Ramos (cell line): ENCODE results near the gene ITGB6.

Experiments
- in situ Hi-C: fragments of 300-500 bp; cut with MboI; formaldehyde crosslinking; loops from one replicate; pipeline ENCODE4 v1.14.3; 2022; ENCODE audit warnings: low sequenced_read_pairs; ENCODE audit not compliant: unreplicated experiment

ITGB6 gene

DNA sequence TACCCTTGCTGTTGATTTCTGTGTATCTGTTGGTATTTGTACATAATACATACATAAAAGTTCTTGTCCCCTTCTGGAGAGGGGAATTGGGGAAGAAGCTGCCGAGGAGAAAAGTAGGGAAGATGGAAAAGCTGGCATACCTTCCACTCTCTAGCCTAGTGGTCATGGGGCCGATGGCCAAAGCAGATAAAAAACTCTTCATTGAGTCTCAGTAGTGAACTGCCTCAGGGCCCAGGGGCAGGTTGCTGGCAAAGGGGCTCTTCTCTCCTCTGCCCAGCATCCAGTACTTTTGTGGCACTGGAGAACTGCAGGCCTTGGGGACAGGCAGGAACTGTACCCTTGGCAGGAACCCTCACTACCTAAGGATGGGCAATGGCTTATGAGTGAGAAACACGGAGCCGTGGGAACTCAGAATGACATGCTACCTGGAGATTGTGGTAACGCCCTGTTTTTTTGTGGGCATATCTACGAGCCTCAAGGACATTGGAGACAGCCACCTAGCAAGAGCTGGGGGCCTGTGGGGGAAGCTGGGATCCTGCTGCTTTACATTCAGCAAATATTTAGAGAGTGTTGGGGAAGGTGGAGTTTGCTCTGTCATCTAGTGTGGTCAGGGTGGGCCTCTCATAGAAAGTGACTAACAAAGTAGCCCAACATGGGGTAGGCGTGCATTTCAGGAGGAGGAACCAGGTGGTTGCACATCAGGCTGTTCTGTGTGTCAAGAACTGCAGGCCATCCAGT, 22.6 kb upstream of the ITGB6 start:
- in situ Hi-C loops = no loop called here

DNA sequence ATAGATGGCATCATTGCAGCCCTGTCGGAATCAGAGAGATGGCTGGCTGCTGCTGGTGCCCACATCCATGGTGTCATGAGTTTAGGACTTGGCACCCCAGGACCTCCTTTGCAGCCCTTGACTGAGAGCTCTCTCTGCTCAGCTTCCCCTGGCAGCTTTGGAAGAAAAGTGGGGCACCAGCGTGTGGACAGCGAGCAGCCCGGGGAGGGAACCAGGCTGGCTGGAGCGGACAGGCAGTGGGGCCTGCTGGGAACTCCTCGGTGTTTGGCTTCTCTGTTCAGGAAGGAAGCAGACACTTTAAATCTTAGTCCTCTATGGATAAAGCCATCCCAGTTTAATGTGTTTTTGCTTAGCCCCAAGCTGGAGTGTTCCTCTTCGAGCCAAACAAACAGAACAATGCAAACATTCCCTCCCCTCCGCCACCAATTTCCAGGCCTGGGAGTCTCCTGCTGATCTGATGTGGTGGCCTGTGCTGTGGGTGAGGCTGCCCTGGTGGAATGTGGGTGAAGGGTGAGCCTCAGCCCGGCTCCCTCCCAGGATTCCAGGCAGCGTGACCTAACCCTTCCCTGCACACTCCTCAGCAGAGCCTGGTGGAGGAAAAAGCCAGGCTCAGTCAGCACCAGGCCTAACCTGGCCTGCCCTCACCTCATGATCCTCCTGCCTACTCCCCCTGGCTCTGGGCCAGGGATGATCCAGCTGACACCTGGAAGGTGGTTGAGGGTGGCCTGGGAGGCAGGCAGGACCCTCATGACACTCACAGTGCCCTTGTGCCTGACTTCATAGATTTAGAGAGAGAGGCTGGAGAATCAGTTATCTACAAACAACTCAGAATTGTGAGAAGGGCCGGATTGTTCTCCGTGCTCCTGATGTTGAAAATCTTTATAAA, 21.6 kb upstream of the ITGB6 start:
- in situ Hi-C loops = no loop called here

DNA sequence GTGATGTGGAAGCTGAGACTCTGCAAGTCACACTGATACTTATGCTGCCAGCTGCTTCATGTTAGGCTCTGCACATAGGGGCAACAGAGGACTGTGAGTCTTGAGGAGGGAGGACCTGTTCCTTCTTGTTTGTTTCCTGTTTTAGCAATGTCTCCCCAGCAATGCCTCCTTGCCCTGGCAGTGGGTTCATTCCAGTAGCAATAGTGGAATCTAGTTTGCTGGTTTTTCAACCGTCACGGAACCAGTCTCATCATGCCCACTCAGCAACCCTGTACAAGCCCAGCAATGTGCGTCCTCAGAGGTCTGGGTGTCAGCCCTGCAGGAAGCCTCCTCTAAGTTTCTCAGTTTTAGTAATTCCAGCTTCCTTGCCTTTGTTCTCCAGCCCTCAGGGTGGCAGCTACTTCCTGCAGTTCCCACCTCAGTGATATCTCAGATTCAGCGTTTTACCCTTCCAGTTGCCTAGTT, 20.5 kb upstream of the ITGB6 start:
- in situ Hi-C loops = no loop called here

DNA sequence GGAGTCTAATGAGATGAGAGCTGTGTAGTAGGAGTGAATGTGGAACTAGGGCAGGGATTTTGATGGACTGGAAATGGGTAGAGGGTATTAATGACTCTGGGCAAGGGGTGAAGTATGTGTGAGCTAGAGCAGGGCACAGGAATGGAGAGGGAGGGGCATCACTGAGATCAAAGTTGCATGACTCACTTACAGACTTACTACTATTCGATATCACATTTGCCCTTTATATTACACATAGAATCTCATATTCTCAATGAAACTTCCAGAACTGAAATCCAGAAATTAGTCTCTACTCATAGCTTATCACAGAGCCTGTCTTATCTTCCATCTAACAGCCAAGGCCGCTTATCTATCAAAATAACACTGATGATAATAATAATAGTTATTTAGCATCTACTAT, 20.0 kb upstream of the ITGB6 start:
- in situ Hi-C loops = no loop called here

DNA sequence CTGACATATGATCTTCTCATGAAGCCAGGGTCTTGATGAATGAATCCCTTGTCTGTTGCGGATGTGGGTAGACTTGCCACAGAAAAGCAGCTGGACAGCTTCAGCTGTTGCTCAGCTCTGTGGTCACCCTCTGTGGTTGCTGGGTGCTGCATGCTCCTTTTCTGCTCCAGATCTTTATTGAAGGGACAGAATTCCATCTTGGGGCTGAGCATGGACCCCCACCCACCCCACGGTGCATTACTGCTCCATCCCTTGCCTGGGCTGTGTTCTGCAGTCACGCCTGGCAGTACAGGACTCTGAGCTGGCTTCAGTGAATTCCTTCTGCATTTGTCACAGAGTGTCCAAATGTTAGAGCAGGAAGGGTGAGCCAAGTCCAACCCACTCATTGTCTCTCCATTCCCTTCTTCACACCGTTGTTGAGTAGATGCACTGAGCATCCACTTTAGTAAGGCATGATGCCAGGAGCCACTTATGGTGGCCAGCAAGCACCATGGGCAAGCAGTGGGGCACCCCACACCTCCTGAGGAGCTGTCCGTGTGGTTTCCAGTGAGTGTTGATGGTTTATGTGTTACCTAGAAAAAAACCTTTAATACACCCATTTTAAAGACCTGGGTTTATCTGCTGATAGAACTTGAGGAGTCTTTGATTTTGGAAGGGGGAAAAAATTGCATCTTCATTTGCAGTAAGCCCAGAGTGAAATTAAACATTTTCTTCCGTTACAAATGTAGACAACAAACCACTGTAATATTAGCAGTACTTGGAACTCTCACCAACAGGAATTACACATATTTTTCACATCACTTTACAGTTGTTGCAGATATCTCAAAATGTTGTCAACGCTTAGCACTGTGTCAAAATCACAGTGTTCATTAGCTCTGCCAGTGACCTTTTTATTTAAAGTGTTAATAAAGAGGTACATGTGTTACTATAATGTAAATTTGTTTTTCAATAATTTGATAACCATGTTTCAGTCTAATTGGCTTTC, 14.7 kb upstream of the ITGB6 start:
- in situ Hi-C loops = no loop called here

DNA sequence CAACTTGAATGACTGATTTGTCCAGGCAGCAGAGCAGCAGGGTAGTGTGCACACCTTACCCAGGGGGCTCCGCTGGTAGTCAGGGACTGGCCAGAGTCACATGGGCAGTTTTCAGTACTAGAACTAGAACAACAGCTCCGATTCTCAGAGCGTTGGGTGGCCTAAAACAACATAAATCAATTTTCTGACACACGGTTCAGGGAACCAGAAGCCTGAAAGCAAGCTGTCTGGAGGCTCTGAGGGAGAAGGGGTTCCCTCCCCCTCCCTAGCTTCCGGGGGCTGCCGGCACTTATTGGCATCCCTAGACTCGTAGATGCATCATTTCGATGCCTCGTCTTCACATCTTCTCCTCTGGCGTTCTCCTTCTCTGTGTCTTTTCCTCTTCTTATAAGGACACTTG, 13.4 kb upstream of the ITGB6 start:
- in situ Hi-C loops = no loop called here

DNA sequence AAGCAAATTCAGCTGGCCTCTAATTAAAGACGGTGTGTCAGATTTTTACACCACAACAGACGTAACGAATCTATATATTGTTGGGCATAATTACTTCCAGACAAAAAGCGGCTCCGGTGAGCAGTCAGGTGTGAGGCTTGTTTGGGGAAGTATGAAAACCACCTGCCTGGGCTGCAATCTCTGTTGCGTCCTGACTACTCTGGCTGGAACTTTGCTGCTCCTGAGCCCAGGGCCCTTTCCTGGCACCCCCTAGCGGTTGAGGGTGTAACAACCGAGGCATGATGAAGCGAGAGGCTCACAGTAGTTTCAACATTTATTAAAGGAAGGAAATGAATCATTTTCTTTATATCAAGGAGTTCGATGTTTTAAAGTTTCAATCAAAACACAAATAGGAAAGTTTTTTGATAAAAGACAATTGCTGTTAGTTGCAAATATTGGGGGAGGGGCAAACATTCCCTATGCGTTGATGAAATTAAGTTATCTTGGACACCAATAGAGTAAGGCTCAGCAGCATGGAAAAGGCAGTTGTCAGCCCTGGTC, 10.6 kb upstream of the ITGB6 start:
- in situ Hi-C loops = no loop called here

DNA sequence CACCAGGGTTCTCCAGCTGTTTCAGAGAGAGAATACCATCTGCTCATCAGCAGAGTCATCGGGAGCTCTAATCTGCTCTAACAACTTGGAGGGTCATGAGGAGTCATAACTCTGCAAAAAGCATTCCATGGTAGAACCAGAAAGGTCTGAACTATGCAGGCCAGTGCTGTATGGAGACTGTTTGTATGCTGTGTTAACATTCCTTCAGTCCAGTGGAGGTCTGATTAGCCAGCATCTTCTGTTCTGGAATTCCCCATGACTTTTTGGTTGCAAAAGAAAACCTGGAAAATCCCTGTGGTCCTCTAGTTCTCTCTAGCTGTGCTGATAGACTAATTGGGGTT, 9.4 kb upstream of the ITGB6 start:
- in situ Hi-C loops = no loop called here

DNA sequence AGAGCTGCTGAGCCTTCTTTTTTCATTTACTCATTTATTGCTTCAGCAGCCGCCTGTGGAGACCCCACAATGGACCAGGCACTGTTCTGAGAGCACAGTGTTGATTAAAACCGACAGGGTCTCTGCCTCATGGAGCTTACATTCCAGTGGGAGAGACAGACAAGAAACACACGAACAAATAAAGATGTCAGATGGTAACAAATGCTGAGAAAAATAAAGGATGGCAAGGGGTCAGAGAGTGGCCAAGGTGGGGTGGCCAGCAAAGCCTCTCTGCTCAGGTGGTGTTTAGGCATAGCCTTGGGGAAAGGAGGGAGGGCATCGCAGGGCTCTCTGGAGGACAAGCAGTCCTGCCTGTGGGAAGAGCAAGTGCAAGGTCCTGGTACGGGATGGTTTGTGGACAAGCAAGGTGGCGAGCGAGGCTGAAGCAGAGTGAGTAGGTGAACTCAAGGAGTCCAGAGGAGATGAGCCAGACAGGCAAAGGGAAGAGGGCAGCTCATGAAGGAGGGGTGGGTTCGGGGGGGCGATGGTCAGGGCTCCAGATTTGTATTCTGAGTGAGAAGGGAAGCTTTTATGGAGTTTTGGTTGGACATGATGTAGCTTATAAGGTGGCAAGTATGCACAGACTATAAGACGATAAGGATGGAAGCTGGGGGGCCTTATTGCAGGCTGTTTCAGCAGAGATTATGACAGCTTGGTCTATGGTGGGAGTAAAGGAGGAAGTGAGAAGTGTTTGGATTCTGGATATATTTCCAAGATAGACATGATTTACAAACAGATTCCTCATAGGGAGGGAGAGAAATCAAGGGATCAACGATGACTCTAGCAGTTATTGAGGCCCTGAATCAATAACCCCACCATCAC, 8.8 kb upstream of the ITGB6 start:
- in situ Hi-C loops = no loop called here

DNA sequence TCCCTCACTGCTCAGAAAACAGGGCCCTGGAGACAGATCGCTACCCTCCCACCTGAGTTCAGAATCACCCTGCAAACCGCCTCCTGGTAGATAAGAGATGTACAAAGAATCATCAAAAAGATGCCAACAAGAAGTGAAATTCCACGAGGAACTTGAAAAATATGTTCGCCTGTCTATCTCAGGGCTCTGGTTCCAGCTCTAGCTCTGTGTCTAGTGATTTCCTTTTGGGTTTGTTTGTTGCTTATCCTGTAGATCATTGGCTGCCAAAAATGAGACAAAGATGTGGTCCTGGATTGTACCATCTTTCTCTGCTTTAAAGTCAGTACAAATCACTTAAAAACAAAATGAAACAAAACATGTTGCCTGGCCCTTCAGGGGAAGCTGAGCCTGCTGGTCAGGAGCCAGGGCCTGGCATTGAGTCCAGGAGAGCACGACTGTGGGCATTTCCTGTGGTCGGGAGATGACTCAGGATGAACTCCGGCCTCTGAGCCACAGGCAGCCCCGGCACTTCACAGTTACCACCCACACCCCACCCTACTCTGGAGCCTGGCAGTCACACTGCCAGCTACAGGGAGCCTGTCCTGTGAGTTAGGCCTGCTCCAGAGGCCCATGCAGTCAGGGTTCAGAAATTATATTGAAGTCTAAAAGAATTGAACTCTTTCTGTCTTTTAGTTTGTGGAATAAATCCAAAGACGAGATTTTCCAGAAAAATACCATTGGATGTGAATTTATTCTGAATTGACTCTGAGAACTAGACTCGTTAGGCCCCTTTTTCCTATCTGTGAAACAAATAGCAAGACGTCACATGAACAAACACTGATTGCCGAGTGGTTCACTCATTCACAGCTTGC, 8.0 kb upstream of the ITGB6 start:
- in situ Hi-C loops = no loop called here

DNA sequence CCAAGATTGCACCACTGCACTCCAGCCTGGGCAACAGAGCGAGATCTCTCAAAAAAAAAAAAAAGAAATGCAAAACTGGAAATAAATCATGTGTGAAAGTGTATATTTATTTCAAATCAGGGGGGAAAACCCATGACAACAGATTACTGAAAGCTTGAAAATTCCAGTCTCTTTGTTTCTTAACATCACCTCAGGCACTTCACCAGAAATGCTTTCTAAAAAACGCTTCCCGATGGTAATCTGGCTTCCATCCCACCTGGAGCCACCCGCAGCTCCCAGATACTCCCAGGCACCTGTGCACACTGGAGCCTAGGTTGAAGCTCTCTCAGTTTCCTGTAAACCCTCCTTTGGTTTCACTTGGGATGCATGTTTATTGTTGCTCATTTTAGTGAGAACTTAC, 7.2 kb upstream of the ITGB6 start:
- in situ Hi-C loops = no loop called here

DNA sequence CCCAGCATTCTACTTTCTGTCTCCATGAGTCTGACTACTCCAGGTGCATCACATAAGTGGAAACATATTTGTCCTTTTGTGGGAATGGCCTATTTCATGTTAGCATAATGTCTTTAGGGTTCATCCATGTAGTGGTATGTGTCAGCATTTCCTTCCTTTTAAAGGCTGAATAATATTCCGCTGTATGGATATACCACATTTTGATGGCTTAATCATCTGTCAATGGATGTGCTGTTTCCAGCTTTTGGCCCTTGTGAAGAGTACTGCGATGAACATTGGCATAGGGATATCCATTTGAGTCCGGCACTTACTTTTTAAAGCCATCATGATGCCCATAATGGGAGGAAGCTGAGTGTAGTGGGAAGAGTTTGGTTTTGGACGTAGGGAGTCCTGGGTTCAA, 6.4 kb upstream of the ITGB6 start:
- in situ Hi-C loops = no loop called here

DNA sequence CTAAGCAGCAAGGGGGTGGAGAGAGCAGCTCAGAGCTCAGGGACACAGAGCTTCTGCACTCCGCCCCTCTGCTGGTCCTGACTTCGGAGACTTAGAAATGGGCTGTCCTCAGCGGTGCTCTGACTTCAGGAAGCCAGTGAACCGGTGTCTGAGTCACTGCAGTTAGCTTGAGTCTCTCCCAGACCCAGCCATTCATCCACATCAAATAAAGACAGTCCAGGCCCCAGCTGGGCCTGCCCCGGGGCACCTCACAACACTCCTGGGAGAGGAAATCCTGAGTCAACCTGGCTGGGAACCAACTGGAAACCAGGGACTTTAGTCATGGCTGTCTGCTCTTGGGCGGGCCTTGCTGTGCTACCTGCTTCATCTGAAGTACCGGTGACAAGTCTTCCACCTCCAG, 5.4 kb upstream of the ITGB6 start:
- in situ Hi-C loops = no loop called here

DNA sequence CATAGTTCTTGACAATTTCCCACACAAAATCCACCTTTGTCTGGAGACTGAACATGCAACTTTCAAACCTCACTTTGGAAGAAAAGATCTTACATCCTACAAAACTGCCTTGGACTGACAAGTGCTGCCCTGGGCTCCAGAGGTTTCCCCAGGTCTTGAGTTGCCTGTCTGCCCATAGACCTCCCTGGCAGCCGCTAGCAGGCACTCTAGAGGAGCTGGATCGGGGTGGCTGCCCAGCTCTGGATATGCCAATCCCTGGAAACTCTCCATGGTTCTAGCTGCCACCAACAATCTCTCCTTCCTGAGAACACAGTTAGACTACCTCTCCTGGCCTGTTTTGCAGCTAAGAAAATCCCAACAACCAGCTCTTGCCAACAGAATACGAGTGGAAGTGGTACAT, 3.4 kb upstream of the ITGB6 start:
- in situ Hi-C loops = no loop called here

DNA sequence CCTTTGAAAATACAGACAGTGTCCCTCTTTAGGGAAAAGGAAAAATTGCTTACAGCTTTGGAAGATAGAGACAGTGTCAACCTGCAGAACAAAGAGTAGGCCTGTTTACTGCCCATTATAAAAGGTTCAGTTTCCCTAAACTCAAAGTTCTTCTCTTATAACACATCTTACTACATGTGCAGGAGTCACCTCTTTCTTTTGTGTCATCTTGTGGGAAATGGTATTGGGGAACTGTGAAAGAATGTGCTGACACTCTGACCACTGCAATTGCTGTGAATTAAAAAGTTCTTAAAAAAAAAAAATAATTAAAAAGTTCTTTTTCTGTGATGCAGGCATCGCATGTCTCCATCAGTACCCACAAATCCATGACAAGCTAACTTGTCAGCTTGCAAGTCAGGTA, 2.9 kb upstream of the ITGB6 start:
- in situ Hi-C loops = no loop called here

DNA sequence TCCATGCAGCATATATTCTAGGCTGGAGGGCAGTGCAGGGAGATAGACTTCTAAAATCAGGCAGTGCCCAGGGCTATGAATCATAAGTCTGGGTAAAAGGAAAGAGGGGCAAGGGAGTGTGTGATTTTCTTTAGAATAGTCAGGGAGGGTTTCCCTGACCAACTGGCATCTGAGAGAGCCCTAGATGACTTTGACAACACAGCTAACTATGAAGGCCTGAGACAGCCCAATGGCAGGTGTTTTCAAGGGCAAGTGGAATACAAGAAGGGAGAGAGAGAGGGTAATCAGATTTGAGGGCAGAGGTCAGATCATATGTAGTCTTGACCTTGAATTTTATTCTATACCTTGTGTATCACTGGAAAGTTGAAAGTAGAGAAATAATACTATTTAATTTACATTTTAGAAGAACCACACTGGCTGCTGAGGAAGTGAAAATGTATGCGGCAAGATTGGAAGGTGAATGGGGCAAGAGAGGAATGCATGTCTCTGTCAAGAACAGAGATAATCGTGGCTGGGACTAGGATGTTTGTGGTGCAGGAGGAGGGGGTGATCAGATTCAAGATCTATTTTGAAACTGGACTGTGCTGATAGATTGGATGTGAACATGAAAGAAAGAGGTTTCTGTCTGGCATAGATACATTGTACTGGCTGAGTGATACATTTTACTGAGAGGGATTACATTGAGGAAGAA, 1.9 kb upstream of the ITGB6 start:
- in situ Hi-C loops = no loop called here

DNA sequence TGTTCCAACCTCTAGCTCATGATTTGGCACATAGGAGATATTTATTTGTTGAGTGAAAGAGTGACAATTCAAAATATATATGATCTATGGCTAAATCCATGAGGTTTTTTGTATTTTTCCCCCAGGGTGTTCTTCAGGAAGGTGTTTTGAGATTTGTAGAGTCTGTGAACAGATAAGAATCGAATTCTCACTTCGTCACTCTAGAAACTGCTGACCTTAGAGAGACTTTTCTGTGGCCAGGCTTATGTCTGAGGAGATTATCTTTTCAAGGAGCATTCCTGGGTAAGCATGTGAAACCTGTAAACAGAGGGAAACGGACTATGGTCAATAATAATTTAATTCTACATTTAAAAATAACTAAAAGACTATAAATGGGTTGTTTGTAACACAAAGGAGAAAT, 849 bp upstream of the ITGB6 start:
- in situ Hi-C loops = no loop called here

DNA sequence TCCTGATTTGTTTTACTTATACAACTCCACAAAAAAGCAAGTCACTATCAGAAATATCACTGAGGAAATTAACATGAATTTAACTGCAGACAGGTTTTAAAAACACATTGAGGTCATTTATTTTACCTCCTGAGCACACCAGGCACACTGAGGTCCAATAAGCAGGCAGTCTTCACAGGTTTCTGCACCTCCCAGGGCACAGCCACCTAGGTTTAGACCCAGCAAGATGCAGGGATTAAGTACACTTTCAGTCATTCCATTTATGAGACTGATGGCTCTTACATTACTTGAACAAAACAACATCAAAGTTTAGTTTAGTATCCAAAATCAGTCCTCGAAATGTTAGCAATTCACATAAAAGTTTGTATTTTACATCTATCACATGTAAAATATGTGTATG, 1.0 kb downstream of the ITGB6 start:
- in situ Hi-C loops = no loop called here
